ENCODE data around the gene OPCML.

OPCML gene

GRCh38 chr11:132811649-132812048 lies 720.7 kb downstream of the OPCML start:
- H3K27ac Mint-ChIP-seq: no peak overlapping the region
- no peaks in the 10 kb centered on the region for H3K27me3 Mint-ChIP-seq
- H3K36me3 Mint-ChIP-seq (ENCODE audit: low read depth): no peaks in the 10 kb centered on the region
- H3K9me3 Mint-ChIP-seq: peaks cover 5% of the 10 kb centered on the region
- intact Hi-C loops (cut with micrococcal nuclease): no loop called here
- no peak overlapping the region for H3K4me3 Mint-ChIP-seq
- H3K4me1 Mint-ChIP-seq (ENCODE audit: low read depth): no peaks in the 10 kb centered on the region

GRCh38 chr11:132809070-132809469 lies 723.2 kb downstream of the OPCML start:
- no peak overlapping the region for H3K27ac Mint-ChIP-seq
- H3K27me3 Mint-ChIP-seq: no peaks in the 10 kb centered on the region
- no peaks in the 10 kb centered on the region for H3K36me3 Mint-ChIP-seq (ENCODE audit: low read depth)
- H3K9me3 Mint-ChIP-seq: peaks cover 5% of the 10 kb centered on the region
- intact Hi-C loops (cut with micrococcal nuclease): no loop called here
- no peaks in the 10 kb centered on the region for H3K4me1 Mint-ChIP-seq (ENCODE audit: low read depth)
- no peak overlapping the region for H3K4me3 Mint-ChIP-seq

- Mint-ChIP-seq H3K4me3 (no peak overlapping the region), H3K4me1 (ENCODE audit: low read depth) (no peaks in the 10 kb centered on the region), H3K27me3 (no peaks in the 10 kb centered on the region), H3K9me3 (peaks cover 11% of the 10 kb centered on the region), H3K36me3 (ENCODE audit: low read depth) (no peaks in the 10 kb centered on the region), H3K27ac (no peak overlapping the region)
- intact Hi-C loops (cut with micrococcal nuclease): no loop called here
These were observed 728.0 kb downstream of the OPCML start for GRCh38 chr11:132804258-132804657.

GRCh38 chr11:132803436-132803835 lies 728.9 kb downstream of the OPCML start:
- intact Hi-C loops (cut with micrococcal nuclease): no loop called here
- no peak overlapping the region for H3K4me3 Mint-ChIP-seq
- peaks cover 11% of the 10 kb centered on the region for H3K9me3 Mint-ChIP-seq
- H3K27me3 Mint-ChIP-seq: no peaks in the 10 kb centered on the region
- no peaks in the 10 kb centered on the region for H3K36me3 Mint-ChIP-seq (ENCODE audit: low read depth)
- H3K27ac Mint-ChIP-seq: no peak overlapping the region
- no peaks in the 10 kb centered on the region for H3K4me1 Mint-ChIP-seq (ENCODE audit: low read depth)

- Mint-ChIP-seq H3K27ac (no peak overlapping the region), H3K9me3 (peaks cover 11% of the 10 kb centered on the region), H3K4me3 (no peak overlapping the region), H3K36me3 (ENCODE audit: low read depth) (no peaks in the 10 kb centered on the region), H3K4me1 (ENCODE audit: low read depth) (no peaks in the 10 kb centered on the region), H3K27me3 (no peaks in the 10 kb centered on the region)
- intact Hi-C loops (cut with micrococcal nuclease): no loop called here
These were observed 729.4 kb downstream of the OPCML start for GRCh38 chr11:132802947-132803346.

GRCh38 chr11:132793831-132794230 lies 738.5 kb downstream of the OPCML start:
- Mint-ChIP-seq H3K9me3 (no peaks in the 10 kb centered on the region), H3K4me3 (no peak overlapping the region), H3K4me1 (ENCODE audit: low read depth) (no peaks in the 10 kb centered on the region), H3K27me3 (no peaks in the 10 kb centered on the region), H3K36me3 (ENCODE audit: low read depth) (no peaks in the 10 kb centered on the region), H3K27ac (no peak overlapping the region)
- intact Hi-C loops (cut with micrococcal nuclease): no loop called here

- no peak overlapping the region for H3K4me3 Mint-ChIP-seq
- H3K9me3 Mint-ChIP-seq: no peaks in the 10 kb centered on the region
- H3K27ac Mint-ChIP-seq: no peak overlapping the region
- H3K36me3 Mint-ChIP-seq (ENCODE audit: low read depth): no peaks in the 10 kb centered on the region
- H3K27me3 Mint-ChIP-seq: no peaks in the 10 kb centered on the region
- H3K4me1 Mint-ChIP-seq (ENCODE audit: low read depth): no peaks in the 10 kb centered on the region
- intact Hi-C loops (cut with micrococcal nuclease): no loop called here
These were observed 739.8 kb downstream of the OPCML start for GRCh38 chr11:132792341-132793140.

GRCh38 chr11:132790971-132791370 lies 741.3 kb downstream of the OPCML start:
- intact Hi-C loops (cut with micrococcal nuclease): no loop called here
- Mint-ChIP-seq H3K27ac (no peak overlapping the region), H3K4me1 (ENCODE audit: low read depth) (no peaks in the 10 kb centered on the region), H3K9me3 (no peaks in the 10 kb centered on the region), H3K27me3 (no peaks in the 10 kb centered on the region), H3K4me3 (no peak overlapping the region), H3K36me3 (ENCODE audit: low read depth) (no peaks in the 10 kb centered on the region)

GRCh38 chr11:132790466-132790865 lies 741.8 kb downstream of the OPCML start:
- no peaks in the 10 kb centered on the region for H3K36me3 Mint-ChIP-seq (ENCODE audit: low read depth)
- H3K4me1 Mint-ChIP-seq (ENCODE audit: low read depth): no peaks in the 10 kb centered on the region
- no peak overlapping the region for H3K4me3 Mint-ChIP-seq
- intact Hi-C loops (cut with micrococcal nuclease): no loop called here
- no peak overlapping the region for H3K27ac Mint-ChIP-seq
- no peaks in the 10 kb centered on the region for H3K9me3 Mint-ChIP-seq
- no peaks in the 10 kb centered on the region for H3K27me3 Mint-ChIP-seq

- H3K36me3 Mint-ChIP-seq (ENCODE audit: low read depth): no peaks in the 10 kb centered on the region
- H3K4me1 Mint-ChIP-seq (ENCODE audit: low read depth): no peaks in the 10 kb centered on the region
- no peaks in the 10 kb centered on the region for H3K9me3 Mint-ChIP-seq
- H3K27ac Mint-ChIP-seq: no peak overlapping the region
- no peak overlapping the region for H3K4me3 Mint-ChIP-seq
- intact Hi-C loops (cut with micrococcal nuclease): no loop called here
- no peaks in the 10 kb centered on the region for H3K27me3 Mint-ChIP-seq
These were observed 743.4 kb downstream of the OPCML start for GRCh38 chr11:132788816-132789325.

- H3K4me1 Mint-ChIP-seq (ENCODE audit: low read depth): no peaks in the 10 kb centered on the region
- intact Hi-C loops (cut with micrococcal nuclease): no loop called here
- H3K9me3 Mint-ChIP-seq: no peaks in the 10 kb centered on the region
- no peak overlapping the region for H3K27ac Mint-ChIP-seq
- H3K36me3 Mint-ChIP-seq (ENCODE audit: low read depth): no peaks in the 10 kb centered on the region
- no peak overlapping the region for H3K4me3 Mint-ChIP-seq
- no peaks in the 10 kb centered on the region for H3K27me3 Mint-ChIP-seq
These were observed 746.4 kb downstream of the OPCML start for GRCh38 chr11:132785878-132786277.

GRCh38 chr11:132784441-132784840 lies 747.9 kb downstream of the OPCML start:
- no peaks in the 10 kb centered on the region for H3K27me3 Mint-ChIP-seq
- no peaks in the 10 kb centered on the region for H3K36me3 Mint-ChIP-seq (ENCODE audit: low read depth)
- intact Hi-C loops (cut with micrococcal nuclease): no loop called here
- H3K9me3 Mint-ChIP-seq: no peaks in the 10 kb centered on the region
- no peak overlapping the region for H3K27ac Mint-ChIP-seq
- no peaks in the 10 kb centered on the region for H3K4me1 Mint-ChIP-seq (ENCODE audit: low read depth)
- no peak overlapping the region for H3K4me3 Mint-ChIP-seq

GRCh38 chr11:132782102-132782501 lies 750.2 kb downstream of the OPCML start:
- Mint-ChIP-seq H3K27me3 (no peaks in the 10 kb centered on the region), H3K4me1 (ENCODE audit: low read depth) (no peaks in the 10 kb centered on the region), H3K4me3 (no peak overlapping the region), H3K27ac (no peak overlapping the region), H3K9me3 (no peaks in the 10 kb centered on the region), H3K36me3 (ENCODE audit: low read depth) (no peaks in the 10 kb centered on the region)
- intact Hi-C loops (cut with micrococcal nuclease): no loop called here

GRCh38 chr11:132780046-132780445 lies 752.3 kb downstream of the OPCML start:
- Mint-ChIP-seq H3K4me3 (no peak overlapping the region), H3K4me1 (ENCODE audit: low read depth) (no peaks in the 10 kb centered on the region), H3K36me3 (ENCODE audit: low read depth) (no peaks in the 10 kb centered on the region), H3K27ac (no peak overlapping the region), H3K27me3 (no peaks in the 10 kb centered on the region), H3K9me3 (no peaks in the 10 kb centered on the region)
- intact Hi-C loops (cut with micrococcal nuclease): no loop called here

GRCh38 chr11:132779497-132779896 lies 752.8 kb downstream of the OPCML start:
- H3K27ac Mint-ChIP-seq: no peak overlapping the region
- intact Hi-C loops (cut with micrococcal nuclease): no loop called here
- H3K27me3 Mint-ChIP-seq: no peaks in the 10 kb centered on the region
- H3K36me3 Mint-ChIP-seq (ENCODE audit: low read depth): no peaks in the 10 kb centered on the region
- no peaks in the 10 kb centered on the region for H3K9me3 Mint-ChIP-seq
- no peaks in the 10 kb centered on the region for H3K4me1 Mint-ChIP-seq (ENCODE audit: low read depth)
- H3K4me3 Mint-ChIP-seq: no peak overlapping the region

Data from dendritic cell treated with granulocyte-macrophage colony-stimulating factor and Interleukin-4, amounts not matched to agents 40 ng/mL and 50 ng/mL, for 4 days (primary cell).